Skeletal muscle tissue (tissue), 4 donors: Measurements from ENCODE around the gene AK8. TPM values are rescaled to one million over a fixed set of nuclear protein-coding genes. Genes with fewer than 3 reads are reported as not detected.

ENCODE experiments used
- H3K27ac ChIP-seq: one replicate; pipeline ENCODE4 v1.7.0; 2013; ENCODE audit warnings: mild to moderate bottlenecking, low read depth, low read length, inconsistent platforms
- H3K27me3 ChIP-seq, 3 donors: one replicate each; pipeline ENCODE4 v1.7.0; 2013; ENCODE audit warnings: low read length in 3 of 3; ENCODE audit not compliant: control insufficient read depth in 3 of 3, insufficient read depth in 3 of 3
- H3K36me3 ChIP-seq, 3 donors: one replicate each; pipeline ENCODE4 v1.7.0; 2013; ENCODE audit warnings: low read length in 3 of 3; ENCODE audit not compliant: control insufficient read depth in 3 of 3, insufficient read depth in 3 of 3
- H3K4me1 ChIP-seq, 3 donors: one replicate each; pipeline ENCODE4 v1.7.0; 2013; ENCODE audit warnings: low read length in 3 of 3, mild to moderate bottlenecking in 3 of 3; ENCODE audit not compliant: control insufficient read depth in 3 of 3, insufficient read depth in 3 of 3
- H3K4me3 ChIP-seq, 3 donors: one replicate each; pipeline ENCODE4 v1.7.0; 2013; ENCODE audit warnings: low read length in 3 of 3
- H3K9ac ChIP-seq, 3 donors: one replicate each; pipeline ENCODE4 v1.7.0; 2013; ENCODE audit warnings: low read length in 3 of 3, mild to moderate bottlenecking in 3 of 3, moderate library complexity in 2 of 3, low read depth in 1 of 3
- H3K9me3 ChIP-seq, 3 donors: one replicate each; pipeline ENCODE4 v1.7.0; 2013; ENCODE audit warnings: low read length in 3 of 3; ENCODE audit not compliant: control insufficient read depth in 3 of 3
- total RNA-seq: library from RNA; depleted of rRNA; stranded (reverse); fragments of >200 nt; gene quantifications from one replicate; pipeline ENCODE4 v1.2.3, GENCODE V29; 2014
- donor health status: Osteomylitis.

AK8 gene
- total RNA-seq, 1 donor from 2014 or later, result 0.52 TPM

- H3K4me1 ChIP-seq, result peaks cover 0 to 6% (median 0%) of the 10 kb centered on the region in 3 donors
- no peak overlapping the region for H3K27ac ChIP-seq
- no peak overlapping the region for H3K9ac ChIP-seq
- H3K27me3 ChIP-seq, result peaks cover 58 to 63% (median 62%) of the 10 kb centered on the region in 3 donors
- peaks cover 0 to 3% (median 0%) of the 10 kb centered on the region in 3 donors for H3K9me3 ChIP-seq
- H3K36me3 ChIP-seq, result no peaks in the 10 kb centered on the region
- H3K4me3 ChIP-seq, result no peak overlapping the region
These were observed 135.2 kb downstream of the AK8 start for GRCh38 chr9:132742821-132743311.

GRCh38 chr9:132740526-132741309 lies 137.4 kb downstream of the AK8 start:
- Histone ChIP-seq H3K36me3 (no peaks in the 10 kb centered on the region), H3K9me3 (no peaks in the 10 kb centered on the region), H3K4me3 (no peak overlapping the region), H3K4me1 (peaks cover 0 to 6% (median 0%) of the 10 kb centered on the region in 3 donors), H3K9ac (no peak overlapping the region), H3K27me3 (peaks cover 50 to 59% (median 55%) of the 10 kb centered on the region in 3 donors), H3K27ac (no peak overlapping the region)

GRCh38 chr9:132739710-132740310 lies 138.3 kb downstream of the AK8 start:
- Histone ChIP-seq H3K27ac (no peak overlapping the region), H3K4me3 (no peak overlapping the region), H3K4me1 (peaks cover 0 to under 1% (median 0%) of the 10 kb centered on the region in 3 donors), H3K36me3 (no peaks in the 10 kb centered on the region), H3K9me3 (no peaks in the 10 kb centered on the region), H3K27me3 (peaks cover 41 to 50% (median 49%) of the 10 kb centered on the region in 3 donors), H3K9ac (no peak overlapping the region)

- H3K27me3 ChIP-seq, result peaks cover 4 to 23% (median 21%) of the 10 kb centered on the region in 3 donors
- peak overlapping the region in 1 of 3 donors; percentile 22 for H3K4me3 ChIP-seq
- no peak overlapping the region for H3K9ac ChIP-seq
- H3K36me3 ChIP-seq, result no peaks in the 10 kb centered on the region
- no peaks in the 10 kb centered on the region for H3K9me3 ChIP-seq
- H3K4me1 ChIP-seq, result peaks cover 0 to 4% (median 0%) of the 10 kb centered on the region in 3 donors
- no peak overlapping the region for H3K27ac ChIP-seq
These were observed 144.7 kb downstream of the AK8 start for GRCh38 chr9:132733260-132733815.

- no peaks in the 10 kb centered on the region for H3K36me3 ChIP-seq
- no peak overlapping the region for H3K27ac ChIP-seq
- no peaks in the 10 kb centered on the region for H3K9me3 ChIP-seq
- H3K4me3 ChIP-seq, result no peak overlapping the region
- no peak overlapping the region for H3K9ac ChIP-seq
- H3K4me1 ChIP-seq, result peaks cover 0 to 4% (median 0%) of the 10 kb centered on the region in 3 donors
- H3K27me3 ChIP-seq, result peaks cover 6 to 31% (median 26%) of the 10 kb centered on the region in 3 donors
These were observed 145.5 kb downstream of the AK8 start for GRCh38 chr9:132732326-132733259.

GRCh38 chr9:132731230-132731629 lies 146.9 kb downstream of the AK8 start:
- H3K9me3 ChIP-seq, result no peaks in the 10 kb centered on the region
- no peak overlapping the region for H3K4me3 ChIP-seq
- peaks cover 7 to 34% (median 27%) of the 10 kb centered on the region in 3 donors for H3K27me3 ChIP-seq
- no peak overlapping the region for H3K27ac ChIP-seq
- peaks cover 0 to 4% (median 0%) of the 10 kb centered on the region in 3 donors for H3K4me1 ChIP-seq
- no peaks in the 10 kb centered on the region for H3K36me3 ChIP-seq
- H3K9ac ChIP-seq, result no peak overlapping the region

GRCh38 chr9:132730054-132731033 lies 147.7 kb downstream of the AK8 start:
- Histone ChIP-seq H3K4me1 (peaks cover 0 to 4% (median 0%) of the 10 kb centered on the region in 3 donors), H3K9me3 (no peaks in the 10 kb centered on the region), H3K27ac (no peak overlapping the region), H3K27me3 (peaks cover 13 to 38% (median 29%) of the 10 kb centered on the region in 3 donors), H3K9ac (no peak overlapping the region), H3K4me3 (no peak overlapping the region), H3K36me3 (no peaks in the 10 kb centered on the region)

GRCh38 chr9:132729235-132729890 lies 148.7 kb downstream of the AK8 start:
- Histone ChIP-seq H3K9ac (no peak overlapping the region), H3K27ac (no peak overlapping the region), H3K4me3 (no peak overlapping the region), H3K4me1 (peaks cover 0 to 4% (median 0%) of the 10 kb centered on the region in 3 donors), H3K9me3 (no peaks in the 10 kb centered on the region), H3K36me3 (no peaks in the 10 kb centered on the region), H3K27me3 (peaks cover 15 to 34% (median 29%) of the 10 kb centered on the region in 3 donors)
